HepG2 (cell line): ENCODE data around the gene RPL37. TPM values are rescaled to one million over a fixed set of nuclear protein-coding genes. Genes with fewer than 3 reads are reported as not detected.

Experiments
- ELF1 ChIP-seq: sonication (generic); formaldehyde crosslinking; IDR thresholded peaks from 2 replicates; pipeline ENCODE4 v1.4.0; 2020; ENCODE audit warnings: missing genetic modification reagents
- ERF ChIP-seq: IDR thresholded peaks from 2 replicates; pipeline ENCODE4 v1.6.1; 2018; ENCODE audit warnings: missing biosample characterization, missing genetic modification reagents
- ETV6 ChIP-seq: sonication (generic); formaldehyde crosslinking; conservative IDR thresholded peaks from 2 replicates; pipeline ENCODE4 v1.4.0; 2020; ENCODE audit warnings: missing genetic modification reagents
- FOXA3 ChIP-seq: IDR thresholded peaks from 2 replicates; pipeline ENCODE4 v1.6.1; 2016; ENCODE audit warnings: missing genetic modification reagents, missing compliant biosample characterization
- GFI1 ChIP-seq: sonication (generic); formaldehyde crosslinking; IDR thresholded peaks from 2 replicates; pipeline ENCODE4 v1.5.0; 2020; ENCODE audit warnings: missing genetic modification reagents, mild to moderate bottlenecking, borderline replicate concordance
- GMEB1 ChIP-seq: sonication (generic); formaldehyde crosslinking; IDR thresholded peaks from 2 replicates; pipeline ENCODE4 v1.5.1; 2020; ENCODE audit warnings: missing genetic modification reagents, mild to moderate bottlenecking, borderline replicate concordance
- HMGXB4 ChIP-seq, 2 experiments: sonication (generic) in 1 of 2; formaldehyde crosslinking in 1 of 2; IDR thresholded peaks; 2 replicates each; pipeline versions ENCODE4 v1.4.0 to v1.6.1; 2018 to 2020; ENCODE audit warnings: missing genetic modification reagents in 2 of 2, borderline replicate concordance in 1 of 2, low read depth in 1 of 2, mild to moderate bottlenecking in 1 of 2, missing biosample characterization in 1 of 2
- HNF4A ChIP-seq: sonication (generic); formaldehyde crosslinking; IDR thresholded peaks from 2 replicates; pipeline ENCODE4 v1.4.0; 2020; ENCODE audit warnings: missing genetic modification reagents
- HNF4G ChIP-seq, 2 experiments: sonication (generic) in 1 of 2; formaldehyde crosslinking in 1 of 2; IDR thresholded peaks; 2 replicates each; pipeline versions ENCODE4 v1.4.0 to v1.6.1; 2011 to 2020; ENCODE audit warnings: borderline replicate concordance in 2 of 2, low read depth in 2 of 2, mild to moderate bottlenecking in 2 of 2, low read length in 1 of 2, missing genetic modification reagents in 1 of 2, moderate library complexity in 1 of 2
- KAT8 ChIP-seq: IDR thresholded peaks from 2 replicates; pipeline ENCODE4 v1.6.1; 2016; ENCODE audit warnings: missing genetic modification reagents, missing compliant biosample characterization
- MTERF4 ChIP-seq: sonication (generic); formaldehyde crosslinking; IDR thresholded peaks from 2 replicates; pipeline ENCODE4 v1.8.0; 2023; ENCODE audit warnings: mild to moderate bottlenecking, missing genetic modification reagents
- NCOA2 ChIP-seq: sonication (generic); formaldehyde crosslinking; IDR thresholded peaks from 2 replicates; pipeline ENCODE4 v1.8.0; 2022; ENCODE audit warnings: inconsistent platforms
- NCOR1 ChIP-seq: fragments of 200-600 bp; sonication (generic); IDR thresholded peaks from 2 replicates; pipeline ENCODE4 v1.7.0; 2017; ENCODE audit warnings: antibody characterized with exemption, low read length, borderline replicate concordance
- PRDM15 ChIP-seq: sonication (generic); formaldehyde crosslinking; IDR thresholded peaks from 2 replicates; pipeline ENCODE4 v1.4.0; 2020; ENCODE audit warnings: missing genetic modification reagents
- RXRB ChIP-seq: IDR thresholded peaks from 2 replicates; pipeline ENCODE4 v1.6.1; 2016; ENCODE audit warnings: borderline replicate concordance, missing genetic modification reagents, missing compliant biosample characterization
- ZFP36L1 ChIP-seq: sonication (generic); formaldehyde crosslinking; IDR thresholded peaks from 2 replicates; pipeline ENCODE4 v1.8.0; 2022; ENCODE audit warnings: mild to moderate bottlenecking, missing genetic modification reagents, moderate library complexity
- ZNF710 ChIP-seq: sonication (generic); formaldehyde crosslinking; IDR thresholded peaks from 2 replicates; pipeline ENCODE4 v1.5.0; 2020; ENCODE audit warnings: mild to moderate bottlenecking, missing genetic modification reagents, borderline replicate concordance
- ZNF792 ChIP-seq: IDR thresholded peaks from 2 replicates; pipeline ENCODE4 v1.6.1; 2016
- polyA plus RNA-seq, 8 experiments: library from polyadenylated mRNA; depleted of rRNA in 3 of 8; stranded (reverse) in 7 of 8; unstranded in 1 of 8; fragments of >200 nt; fragmentation: Illumina TruSeq in 4 of 8; extraction: Trizol in 4 of 8; gene quantifications; 2 replicates each; pipeline versions ENCODE4 v1.2.1 to v1.2.3, GENCODE V29; 2011 to 2016; ENCODE audit warnings: low read depth in 4 of 8, missing spikeins in 1 of 8, mixed read lengths in 1 of 8; ENCODE audit not compliant: insufficient read depth in 1 of 8
- total RNA-seq, 5 experiments: library from RNA; depleted of rRNA; stranded (reverse); fragments of >200 nt; fragmentation: Illumina TruSeq; extraction: Trizol; gene quantifications; 2 replicates each; pipeline ENCODE4 v1.2.3, GENCODE V29; 2016; ENCODE audit warnings: low read depth in 1 of 5

RPL37 gene
- total and polyA plus RNA-seq, 2 of the 13 experiments (the other 11 are each of a cell fraction or from before 2014, with no cell fraction given) = 1,981 to 3,367 TPM

- peak; percentile 62; the same call in 1 of the 2 replicates for TF ChIP-seq HNF4G (IDR thresholded peaks at IDR 0.05; ENCODE audit: borderline replicate concordance, low read depth, low read length)
- TF ChIP-seq HNF4G (CRISPR knock-in tag; IDR thresholded peaks at IDR 0.05; ENCODE audit: borderline replicate concordance, low read depth) = no peak; the same call in 1 of the 2 replicates
- TF ChIP-seq ZNF710 (CRISPR knock-in tag) = no peak
- peak; percentile 98 for TF ChIP-seq GFI1
- peak; percentile 75 for TF ChIP-seq NCOA2
- no peak for TF ChIP-seq MTERF4 (CRISPR knock-in tag)
- TF ChIP-seq GMEB1 = 0 out of 2 replicates have a peak, but pooled peaks have one; percentile 9
- peak; percentile 45; the same call in 1 of the 2 replicates for TF ChIP-seq ZFP36L1 (CRISPR knock-in tag)
- peak; percentile 84 for TF ChIP-seq HNF4A
- TF ChIP-seq ZNF792 (CRISPR knock-in tag) = 0 out of 2 replicates have a peak, but pooled peaks have one; percentile 45
- 0 out of 4 replicates have a peak, but pooled peaks of 1 of the 2 experiments have one; percentile 27 for TF ChIP-seq HMGXB4 (CRISPR knock-in tag; IDR thresholded peaks at IDR 0.05; ENCODE audit: borderline replicate concordance in 1 of 2, low read depth in 1 of 2)
- TF ChIP-seq ETV6 (CRISPR knock-in tag) = no peak
- TF ChIP-seq RXRB (CRISPR knock-in tag) = peak; percentile 50; the same call in 1 of the 2 replicates
- peak; percentile 49; the same call in 1 of the 2 replicates for TF ChIP-seq KAT8 (CRISPR knock-in tag)
- TF ChIP-seq FOXA3 (CRISPR knock-in tag) = peak; percentile 71
- peak; percentile 68; the same call in 1 of the 2 replicates for TF ChIP-seq NCOR1
- peak; percentile 48; the same call in 1 of the 2 replicates for TF ChIP-seq PRDM15 (CRISPR knock-in tag)
- TF ChIP-seq ERF = 0 out of 2 replicates have a peak, but pooled peaks have one; percentile 27
- TF ChIP-seq ELF1 (CRISPR knock-in tag) = 0 out of 2 replicates have a peak, but pooled peaks have one; percentile 39
Observed at GRCh38 chr5:40784027-40784653, 50.9 kb downstream of the RPL37 start (continued).
